ENCODE results near the gene RAP1A. TPM values are rescaled to one million over a fixed set of nuclear protein-coding genes. Genes with fewer than 3 reads are reported as not detected.

RAP1A gene
- total RNA-seq, 1 donor from 2014 or later: 41.7 TPM

DNA sequence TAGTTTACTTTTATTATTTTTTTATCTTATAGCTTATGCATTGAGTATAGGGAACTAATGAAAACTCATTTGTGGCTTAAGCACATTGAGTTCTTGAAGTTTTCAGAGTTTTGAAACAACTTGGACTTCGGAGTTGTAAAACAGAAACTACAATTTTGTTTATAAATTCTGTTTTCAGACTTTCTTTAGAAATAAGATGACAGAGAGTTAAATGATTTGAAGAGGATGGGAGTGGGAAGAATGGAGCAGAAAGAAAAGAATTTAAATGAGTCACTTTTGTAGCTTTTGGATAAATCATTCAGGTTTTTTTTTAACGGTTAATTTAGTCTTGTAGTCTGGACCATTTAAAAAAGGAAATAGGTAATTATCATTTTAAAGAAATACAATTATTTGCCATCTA lies 87.3 kb downstream of the RAP1A start:
- H3K36me3 Mint-ChIP-seq (ENCODE audit: low read depth, unreplicated experiment): no peaks in the 10 kb centered on the region
- H3K27me3 Mint-ChIP-seq (ENCODE audit: unreplicated experiment): no peaks in the 10 kb centered on the region
- no peaks in the 10 kb centered on the region for H3K4me1 Mint-ChIP-seq (ENCODE audit: unreplicated experiment)
- no peaks in the 10 kb centered on the region for H3K9me3 Mint-ChIP-seq (ENCODE audit: unreplicated experiment)
- no peak for DNase-seq (ENCODE audit: low spot score)
- TF ChIP-seq, protein P1, sequence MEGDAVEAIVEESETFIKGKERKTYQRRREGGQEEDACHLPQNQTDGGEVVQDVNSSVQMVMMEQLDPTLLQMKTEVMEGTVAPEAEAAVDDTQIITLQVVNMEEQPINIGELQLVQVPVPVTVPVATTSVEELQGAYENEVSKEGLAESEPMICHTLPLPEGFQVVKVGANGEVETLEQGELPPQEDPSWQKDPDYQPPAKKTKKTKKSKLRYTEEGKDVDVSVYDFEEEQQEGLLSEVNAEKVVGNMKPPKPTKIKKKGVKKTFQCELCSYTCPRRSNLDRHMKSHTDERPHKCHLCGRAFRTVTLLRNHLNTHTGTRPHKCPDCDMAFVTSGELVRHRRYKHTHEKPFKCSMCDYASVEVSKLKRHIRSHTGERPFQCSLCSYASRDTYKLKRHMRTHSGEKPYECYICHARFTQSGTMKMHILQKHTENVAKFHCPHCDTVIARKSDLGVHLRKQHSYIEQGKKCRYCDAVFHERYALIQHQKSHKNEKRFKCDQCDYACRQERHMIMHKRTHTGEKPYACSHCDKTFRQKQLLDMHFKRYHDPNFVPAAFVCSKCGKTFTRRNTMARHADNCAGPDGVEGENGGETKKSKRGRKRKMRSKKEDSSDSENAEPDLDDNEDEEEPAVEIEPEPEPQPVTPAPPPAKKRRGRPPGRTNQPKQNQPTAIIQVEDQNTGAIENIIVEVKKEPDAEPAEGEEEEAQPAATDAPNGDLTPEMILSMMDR (IDR thresholded peaks at IDR 0.05; ENCODE audit: unreplicated experiment): no peak
- no peak overlapping the region for H3K27ac Mint-ChIP-seq (ENCODE audit: unreplicated experiment)
- no peak overlapping the region for H3K4me3 Mint-ChIP-seq (ENCODE audit: unreplicated experiment)

DNA sequence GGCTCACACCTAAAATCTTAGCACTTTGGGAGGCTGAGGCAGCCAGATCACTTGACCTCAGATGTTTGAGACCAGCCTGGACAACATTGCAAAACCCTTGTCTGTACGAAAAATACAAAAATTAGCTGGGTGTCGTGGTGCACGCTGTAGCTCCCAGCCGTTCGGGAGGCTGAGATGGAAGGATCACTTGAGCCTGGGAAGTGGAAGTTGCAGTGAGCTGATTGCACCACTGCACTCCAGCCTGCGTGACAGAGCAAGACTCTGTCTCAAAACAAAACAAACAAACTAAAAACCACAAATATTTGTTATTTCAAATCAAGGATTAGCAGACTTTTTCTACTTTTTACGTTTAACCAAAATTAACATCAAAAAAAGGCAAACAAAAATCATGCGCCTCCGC lies 88.3 kb downstream of the RAP1A start:
- DNase-seq (ENCODE audit: low spot score): no peak
- H3K4me3 Mint-ChIP-seq (ENCODE audit: unreplicated experiment): no peak overlapping the region
- H3K36me3 Mint-ChIP-seq (ENCODE audit: low read depth, unreplicated experiment): no peaks in the 10 kb centered on the region
- no peaks in the 10 kb centered on the region for H3K4me1 Mint-ChIP-seq (ENCODE audit: unreplicated experiment)
- H3K9me3 Mint-ChIP-seq (ENCODE audit: unreplicated experiment): no peaks in the 10 kb centered on the region
- TF ChIP-seq, protein P1 (IDR thresholded peaks at IDR 0.05; ENCODE audit: unreplicated experiment): no peak
- H3K27me3 Mint-ChIP-seq (ENCODE audit: unreplicated experiment): no peaks in the 10 kb centered on the region
- no peak overlapping the region for H3K27ac Mint-ChIP-seq (ENCODE audit: unreplicated experiment)

DNA sequence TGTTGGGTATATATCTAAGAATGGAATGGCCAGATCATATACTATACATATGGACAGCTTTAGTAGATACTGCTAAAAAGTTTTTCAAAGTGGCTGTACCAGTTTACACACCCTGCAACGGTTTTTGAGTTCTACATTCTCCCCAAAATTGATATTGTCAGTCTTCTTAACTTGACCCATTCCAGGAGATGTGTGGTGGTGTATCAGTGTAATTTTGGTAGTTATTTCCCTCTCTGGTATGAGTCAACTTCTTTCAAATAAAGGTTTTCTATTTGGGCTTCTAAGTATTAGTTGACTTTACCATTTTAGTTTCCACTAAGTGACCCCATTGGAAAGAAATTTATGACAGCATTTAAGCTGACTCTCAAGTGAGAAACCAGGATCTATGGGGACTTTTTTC lies 90.4 kb downstream of the RAP1A start:
- Mint-ChIP-seq H3K27ac (ENCODE audit: unreplicated experiment) (no peak overlapping the region), H3K27me3 (ENCODE audit: unreplicated experiment) (no peaks in the 10 kb centered on the region), H3K9me3 (ENCODE audit: unreplicated experiment) (no peaks in the 10 kb centered on the region), H3K36me3 (ENCODE audit: low read depth, unreplicated experiment) (no peaks in the 10 kb centered on the region), H3K4me1 (ENCODE audit: unreplicated experiment) (no peaks in the 10 kb centered on the region), H3K4me3 (ENCODE audit: unreplicated experiment) (no peak overlapping the region)
- DNase-seq (ENCODE audit: low spot score): no peak
- TF ChIP-seq, protein P1 (IDR thresholded peaks at IDR 0.05; ENCODE audit: unreplicated experiment): no peak

DNA sequence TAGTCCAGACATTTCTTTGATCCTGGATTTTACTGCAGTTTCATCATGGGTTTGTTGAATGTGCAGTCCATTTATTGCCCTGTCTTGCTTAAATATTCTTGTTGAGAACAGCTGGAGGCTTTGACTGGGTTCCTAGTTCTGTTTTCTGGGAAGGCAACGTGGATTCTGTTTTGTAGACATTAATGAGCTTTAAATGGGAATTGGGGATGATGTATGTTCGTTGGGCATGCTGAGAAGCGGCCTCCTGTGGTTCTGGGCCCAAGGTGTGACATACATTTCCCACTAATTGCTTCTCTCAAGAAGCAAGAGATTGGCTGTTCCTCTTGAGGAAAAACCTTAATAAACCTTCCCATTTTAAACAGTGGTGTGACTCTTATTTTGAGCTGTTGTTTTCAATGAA lies 96.7 kb downstream of the RAP1A start:
- no peak overlapping the region for H3K27ac Mint-ChIP-seq (ENCODE audit: unreplicated experiment)

DNA sequence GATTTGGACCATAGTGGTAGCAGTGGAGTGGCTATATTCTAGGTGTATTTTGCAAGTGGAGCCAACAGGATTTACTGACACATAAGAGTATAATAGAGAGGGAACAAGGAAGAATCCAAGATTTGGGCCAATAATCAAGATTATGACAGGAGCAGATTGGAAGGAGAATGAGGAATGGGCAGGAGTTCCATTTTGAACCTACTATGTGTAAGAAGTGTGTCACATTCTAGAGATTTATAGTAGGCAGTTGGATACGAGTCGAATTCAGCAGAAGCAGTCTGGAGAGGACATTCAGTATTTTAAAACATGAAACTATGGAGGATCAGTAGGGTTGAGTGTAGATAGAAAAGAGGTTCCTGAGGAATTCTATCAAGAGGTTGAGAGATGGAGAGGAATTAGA lies 97.9 kb downstream of the RAP1A start:
- Mint-ChIP-seq H3K27ac (ENCODE audit: unreplicated experiment) (peak overlapping the region; percentile 44), H3K27me3 (ENCODE audit: unreplicated experiment) (peaks cover 9% of the 10 kb centered on the region), H3K36me3 (ENCODE audit: low read depth, unreplicated experiment) (peaks cover 17% of the 10 kb centered on the region), H3K4me1 (ENCODE audit: unreplicated experiment) (peaks cover 24% of the 10 kb centered on the region), H3K9me3 (ENCODE audit: unreplicated experiment) (no peaks in the 10 kb centered on the region), H3K4me3 (ENCODE audit: unreplicated experiment) (no peak overlapping the region)
- no peak for DNase-seq (ENCODE audit: low spot score)
- TF ChIP-seq, protein P1 (IDR thresholded peaks at IDR 0.05; ENCODE audit: unreplicated experiment): no peak

More for the DNA sequence above, 96.7 kb downstream of the RAP1A start:
- H3K4me1 Mint-ChIP-seq (ENCODE audit: unreplicated experiment): peaks cover 15% of the 10 kb centered on the region
- H3K27me3 Mint-ChIP-seq (ENCODE audit: unreplicated experiment): peaks cover 7% of the 10 kb centered on the region
- peaks cover 11% of the 10 kb centered on the region for H3K36me3 Mint-ChIP-seq (ENCODE audit: low read depth, unreplicated experiment)
- no peak for DNase-seq (ENCODE audit: low spot score)
- TF ChIP-seq, protein P1 (IDR thresholded peaks at IDR 0.05; ENCODE audit: unreplicated experiment): no peak
- no peaks in the 10 kb centered on the region for H3K9me3 Mint-ChIP-seq (ENCODE audit: unreplicated experiment)
- H3K4me3 Mint-ChIP-seq (ENCODE audit: unreplicated experiment): no peak overlapping the region

Measured in endothelial cell (in vitro differentiated cells).